ENCODE data around the gene MPP3.

GRCh38 chr17:43808076-43808475, 24.9 kb downstream of the MPP3 start:
- no peak for TF ChIP-seq CTCF (conservative IDR thresholded peaks at IDR 0.05; ENCODE audit: low read depth, low read length)
- TF ChIP-seq EZH2 (IDR thresholded peaks at IDR 0.05; ENCODE audit: borderline replicate concordance, low read depth, low read length, poor library complexity, severe bottlenecking): no peak

Measured in A673 (cell line).